ENCODE data around the gene FKBP4. TPM values are rescaled to one million over a fixed set of nuclear protein-coding genes. Genes with fewer than 3 reads are reported as not detected.

The FKBP4 gene
- total RNA-seq, 1 donor from 2014 or later, result 57.5 TPM

- TF ChIP-seq CTCF (IDR thresholded peaks at IDR 0.05; ENCODE audit: partially characterized antibody, unreplicated experiment), result no peak
- DNase-seq, result no peak
- Mint-ChIP-seq H3K36me3 (ENCODE audit: unreplicated experiment) (no peaks in the 10 kb centered on the region), H3K4me3 (ENCODE audit: unreplicated experiment) (no peak overlapping the region), H3K9me3 (ENCODE audit: unreplicated experiment) (peaks cover 5% of the 10 kb centered on the region), H3K27ac (ENCODE audit: unreplicated experiment) (no peak overlapping the region), H3K4me1 (ENCODE audit: low read depth, unreplicated experiment) (no peaks in the 10 kb centered on the region), H3K27me3 (ENCODE audit: unreplicated experiment) (peaks cover 4% of the 10 kb centered on the region)
Measured at GRCh38 chr12:2751686-2752085, 43.1 kb upstream of the FKBP4 start.

GRCh38 chr12:2752676-2753371, 41.9 kb upstream of the FKBP4 start:
- Mint-ChIP-seq H3K4me1 (ENCODE audit: low read depth, unreplicated experiment) (no peaks in the 10 kb centered on the region), H3K27me3 (ENCODE audit: unreplicated experiment) (peaks cover 4% of the 10 kb centered on the region), H3K36me3 (ENCODE audit: unreplicated experiment) (no peaks in the 10 kb centered on the region), H3K4me3 (ENCODE audit: unreplicated experiment) (peak overlapping the region; percentile 12), H3K9me3 (ENCODE audit: unreplicated experiment) (peaks cover 5% of the 10 kb centered on the region), H3K27ac (ENCODE audit: unreplicated experiment) (no peak overlapping the region)
- TF ChIP-seq CTCF (IDR thresholded peaks at IDR 0.05; ENCODE audit: partially characterized antibody, unreplicated experiment), result no peak
- peak; percentile 45 for DNase-seq

GRCh38 chr12:2753536-2753935, 41.2 kb upstream of the FKBP4 start:
- no peak for TF ChIP-seq CTCF (IDR thresholded peaks at IDR 0.05; ENCODE audit: partially characterized antibody, unreplicated experiment)
- H3K27ac Mint-ChIP-seq (ENCODE audit: unreplicated experiment), result no peak overlapping the region
- no peaks in the 10 kb centered on the region for H3K4me1 Mint-ChIP-seq (ENCODE audit: low read depth, unreplicated experiment)
- H3K36me3 Mint-ChIP-seq (ENCODE audit: unreplicated experiment), result no peaks in the 10 kb centered on the region
- H3K4me3 Mint-ChIP-seq (ENCODE audit: unreplicated experiment), result peak overlapping the region; percentile 53
- no peak for DNase-seq
- peaks cover 5% of the 10 kb centered on the region for H3K9me3 Mint-ChIP-seq (ENCODE audit: unreplicated experiment)
- H3K27me3 Mint-ChIP-seq (ENCODE audit: unreplicated experiment), result peaks cover 4% of the 10 kb centered on the region

GRCh38 chr12:2754208-2754607, 40.6 kb upstream of the FKBP4 start:
- TF ChIP-seq CTCF (IDR thresholded peaks at IDR 0.05; ENCODE audit: partially characterized antibody, unreplicated experiment), result no peak

GRCh38 chr12:2756756-2757155, 38.0 kb upstream of the FKBP4 start:
- no peak for DNase-seq
- Mint-ChIP-seq H3K4me1 (ENCODE audit: low read depth, unreplicated experiment) (no peaks in the 10 kb centered on the region), H3K9me3 (ENCODE audit: unreplicated experiment) (peaks cover 3% of the 10 kb centered on the region), H3K4me3 (ENCODE audit: unreplicated experiment) (no peak overlapping the region), H3K27me3 (ENCODE audit: unreplicated experiment) (peaks cover 5% of the 10 kb centered on the region), H3K36me3 (ENCODE audit: unreplicated experiment) (no peaks in the 10 kb centered on the region), H3K27ac (ENCODE audit: unreplicated experiment) (no peak overlapping the region)
- TF ChIP-seq CTCF (IDR thresholded peaks at IDR 0.05; ENCODE audit: partially characterized antibody, unreplicated experiment), result no peak

More at GRCh38 chr12:2754208-2754607, 40.6 kb upstream of the FKBP4 start:
- H3K27me3 Mint-ChIP-seq (ENCODE audit: unreplicated experiment), result peaks cover 4% of the 10 kb centered on the region
- no peaks in the 10 kb centered on the region for H3K4me1 Mint-ChIP-seq (ENCODE audit: low read depth, unreplicated experiment)
- no peak overlapping the region for H3K4me3 Mint-ChIP-seq (ENCODE audit: unreplicated experiment)
- peaks cover 3% of the 10 kb centered on the region for H3K9me3 Mint-ChIP-seq (ENCODE audit: unreplicated experiment)
- no peaks in the 10 kb centered on the region for H3K36me3 Mint-ChIP-seq (ENCODE audit: unreplicated experiment)
- no peak for DNase-seq
- H3K27ac Mint-ChIP-seq (ENCODE audit: unreplicated experiment), result no peak overlapping the region

Measured in glutamatergic neuron (in vitro differentiated cells).